Psoas muscle (tissue), 8 donors: ENCODE data around the gene VPS72. TPM values are rescaled to one million over a fixed set of nuclear protein-coding genes. Genes with fewer than 3 reads are reported as not detected.
A peak's percentile ranks its signal among the peaks of the same experiment; 100 is the strongest.

Experiments
- ATAC-seq, 4 donors: fragments of 200-7000 bp; cut with Tn5 transposase; one replicate each; pipeline ENCODE4 v1.9.1; 2020; ENCODE audit warnings: moderate library complexity in 3 of 4, mild to moderate bottlenecking in 2 of 4
- DNase-seq, 2 donors: peaks; one replicate each; pipeline ENCODE4 v3.0.0-alpha.2; 2020
- H3K27ac ChIP-seq: fragments of 200-600 bp; one replicate; pipeline ENCODE4 v1.8.0; 2022
- H3K27me3 ChIP-seq, 3 donors: fragments of 200-600 bp in 1 of 3; one replicate each; pipeline versions ENCODE4 v1.6.1 to v1.8.0; 2013 to 2022; ENCODE audit warnings: low read length in 2 of 3, mild to moderate bottlenecking in 2 of 3, moderate library complexity in 1 of 3; ENCODE audit not compliant: insufficient read depth in 3 of 3
- H3K36me3 ChIP-seq, 2 donors: fragments of 200-600 bp in 1 of 2; one replicate each; pipeline versions ENCODE4 v1.6.1 to v1.8.0; 2013 to 2022; ENCODE audit warnings: low read depth in 1 of 2, mild to moderate bottlenecking in 1 of 2, moderate library complexity in 1 of 2; ENCODE audit not compliant: insufficient read depth in 1 of 2
- H3K4me1 ChIP-seq: fragments of 200-600 bp; one replicate; pipeline ENCODE4 v1.8.0; 2022
- H3K4me3 ChIP-seq: fragments of 200-600 bp; one replicate; pipeline ENCODE4 v1.8.0; 2022; ENCODE audit warnings: mild to moderate bottlenecking
- H3K9me3 ChIP-seq: fragments of 200-600 bp; one replicate; pipeline ENCODE4 v1.8.0; 2022
- CTCF ChIP-seq: fragments of 200-600 bp; IDR thresholded peaks from one replicate; pipeline ENCODE4 v1.8.0; 2022; ENCODE audit warnings: antibody characterized with exemption
- WGBS, 3 donors: extraction: QIAGEN DNeasy Blood & Tissue Kit; methylation state at CpG; one replicate each; pipeline versions ENCODE4 v1.1.6 to v1.1.7; 2013; 5-methylcytosine and 5-hydroxymethylcytosine counted together
- intact Hi-C, 2 donors: fragments of 100-400 bp; cut with DNase I; formaldehyde crosslinking; loops; one replicate each; pipeline versions ENCODE4 v1.11.0 to v1.14.2; 2022
- polyA plus RNA-seq, 3 donors: library from polyadenylated mRNA; stranded (reverse); fragments of 200-250 nt; gene quantifications; one replicate each; pipeline ENCODE4 v1.2.3, GENCODE V29; 2013
- total RNA-seq, 4 donors: library from RNA; stranded (reverse); fragmentation: NEBNext Ultra II Directional in 2 of 4; extraction: Animal tissue kit (Norgen Biotek cat#: 25700) in 2 of 4; gene quantifications; one replicate each; pipeline versions ENCODE4 v1.2.1 to v1.2.4, GENCODE V29; 2021 to 2023
- donor health status: healthy with polysubstance abuse.
- donor health status: DM: no; HTN: no; CAD: no; lungs with moderate emphysema.
- donor health status: Bipolar disorder and iron deficiency.
- donor health status: healthy.
- donor health status: DM: yes; HTN: yes; CAD: no.
- donor health status: DM: no; HTN: no; CAD: no.
- donor health status: DM: no; HTN: no; CAD: no.
- donor health status: DM: yes; HTN: yes; CAD: no.

VPS72 gene
- total and polyA plus RNA-seq, 7 donors, result 30.8 to 112 (median 66.0) TPM

DNA sequence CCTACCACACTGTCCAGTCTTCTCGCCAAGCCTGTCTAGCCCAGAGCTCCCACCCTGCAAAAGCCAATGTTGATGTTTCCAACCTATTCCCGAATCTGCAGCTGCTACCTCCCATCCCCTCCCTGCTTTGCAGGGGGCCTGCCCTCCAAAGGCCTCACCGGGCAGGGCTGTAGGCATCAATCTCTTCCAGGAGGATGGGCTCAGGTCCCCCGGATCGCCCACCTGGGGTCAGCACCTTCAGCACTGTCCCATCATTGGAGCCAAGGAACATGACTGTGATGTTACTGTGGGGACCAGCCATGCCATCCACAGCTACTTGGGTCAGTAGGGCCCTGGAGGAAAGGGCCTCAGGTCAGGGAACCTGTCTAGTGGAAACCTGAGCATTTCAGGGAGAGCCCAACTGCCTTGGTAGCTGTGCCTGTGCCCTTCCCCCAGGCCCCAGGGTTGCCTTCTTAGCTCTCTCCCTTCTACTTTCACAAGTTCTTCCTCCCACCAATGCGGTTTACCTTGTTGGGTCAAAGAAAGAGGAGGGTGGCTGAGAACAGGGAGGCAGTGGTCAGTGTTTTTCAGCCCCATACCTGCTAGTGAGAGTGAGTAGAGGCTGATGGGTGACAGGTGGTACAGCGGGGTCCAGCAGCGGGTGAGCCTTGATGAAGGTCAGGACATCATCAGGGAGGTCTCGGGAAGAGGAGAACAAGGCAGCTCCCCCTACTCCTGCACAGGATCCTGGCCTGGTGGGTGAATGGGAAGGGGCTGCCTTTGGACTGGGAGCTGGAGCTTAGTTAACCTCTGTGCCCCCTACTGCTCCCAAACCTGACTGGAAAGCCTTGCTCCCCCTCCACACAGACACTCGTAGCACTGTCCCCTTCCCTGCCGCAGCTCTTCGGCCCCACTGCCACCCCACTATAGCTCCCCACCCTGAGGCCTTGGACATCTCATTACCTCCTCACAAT, 54.3 kb downstream of the VPS72 start:
- no peak for DNase-seq
- peak overlapping the region; percentile 30 for H3K27ac ChIP-seq
- intact Hi-C loops, result no loop called here

GRCh38 chr1:151134991-151135390, 55.0 kb downstream of the VPS72 start:
- no peak overlapping the region for H3K27ac ChIP-seq
- ATAC-seq (no peak), DNase-seq (no peak)
- peaks cover 4% of the 10 kb centered on the region for H3K4me1 ChIP-seq
- no peak overlapping the region for H3K4me3 ChIP-seq
- H3K36me3 ChIP-seq, result peaks cover 0 to 83% of the 10 kb centered on the region in 2 donors
- intact Hi-C loops, result no loop called here
- H3K27me3 ChIP-seq, result no peaks in the 10 kb centered on the region
- no peak for TF ChIP-seq CTCF
- WGBS, 3 donors, result 93 to 95% (median 93%) methylated on average over 7 of the region's 7 CpGs
- no peaks in the 10 kb centered on the region for H3K9me3 ChIP-seq

More for the DNA sequence above, 54.3 kb downstream of the VPS72 start:
- H3K27me3 ChIP-seq, result no peaks in the 10 kb centered on the region
- 78 to 85% (median 81%) methylated on average over 11 to 12 of the region's 12 CpGs for WGBS, 3 donors
- H3K4me1 ChIP-seq, result no peaks in the 10 kb centered on the region
- H3K36me3 ChIP-seq, result peaks cover 0 to 88% of the 10 kb centered on the region in 2 donors
- TF ChIP-seq CTCF, result no peak
- ATAC-seq, result peak in 3 of 4 donors; percentile 26 to 41 (median 37)
- no peaks in the 10 kb centered on the region for H3K9me3 ChIP-seq
- no peak overlapping the region for H3K4me3 ChIP-seq

- H3K36me3 ChIP-seq, result peaks cover 0 to 77% of the 10 kb centered on the region in 2 donors
- WGBS, 3 donors, result 33 to 57% (median 49%) methylated on average over 3 of the region's 3 CpGs
- no peak overlapping the region for H3K4me3 ChIP-seq
- TF ChIP-seq CTCF, result no peak
- peaks cover 4% of the 10 kb centered on the region for H3K4me1 ChIP-seq
- no peak for ATAC-seq
- no peak overlapping the region for H3K27ac ChIP-seq
- DNase-seq, result no peak
- H3K9me3 ChIP-seq, result no peaks in the 10 kb centered on the region
- no peaks in the 10 kb centered on the region for H3K27me3 ChIP-seq
- intact Hi-C loops, result no loop called here
Observed at GRCh38 chr1:151134396-151134795, 55.6 kb downstream of the VPS72 start.

DNA sequence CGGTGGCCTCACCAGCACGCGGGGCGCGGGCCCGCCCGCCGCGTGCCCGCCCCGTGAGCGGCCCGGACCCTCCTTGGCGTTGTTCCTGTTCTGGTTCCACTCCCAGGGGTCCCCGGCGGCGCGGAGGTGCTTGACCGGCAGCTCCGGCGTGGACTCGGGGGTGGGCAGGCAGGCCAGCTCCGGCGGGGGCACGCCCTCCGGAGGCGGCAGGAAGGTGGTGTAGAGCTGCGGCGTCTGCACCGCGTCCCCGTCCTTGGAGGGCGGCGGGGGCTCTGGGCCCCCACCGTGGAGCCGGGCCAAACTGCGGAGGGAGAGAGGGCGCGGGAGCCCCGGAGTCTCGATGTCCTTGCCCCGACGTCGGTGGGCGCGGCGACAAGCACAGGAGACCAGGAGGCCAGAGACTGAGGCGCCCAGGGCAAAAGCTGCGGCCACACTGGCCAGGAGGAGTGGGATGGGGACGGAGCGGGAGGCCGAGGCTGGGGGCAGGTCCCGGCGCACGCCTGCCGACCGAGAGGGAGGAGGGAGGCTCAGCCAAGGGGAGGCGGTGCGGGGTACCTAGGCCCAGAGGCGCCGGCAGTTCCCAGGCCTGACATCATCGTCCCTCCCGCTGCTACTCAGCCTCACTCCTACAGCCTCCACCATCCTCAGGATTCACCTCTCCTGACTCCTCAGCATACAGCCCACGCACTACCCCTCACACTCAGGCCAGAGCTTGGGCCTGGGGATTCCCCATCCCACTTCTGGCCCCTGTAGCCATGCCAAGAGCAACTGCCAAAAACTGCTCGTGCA, 56.8 kb downstream of the VPS72 start:
- ATAC-seq, result no peak
- H3K9me3 ChIP-seq, result no peaks in the 10 kb centered on the region
- no peak for TF ChIP-seq CTCF
- 73 to 78% (median 76%) methylated on average over 46 to 65 of the region's 65 CpGs for WGBS, 3 donors
- peaks cover 0 to 65% of the 10 kb centered on the region in 2 donors for H3K36me3 ChIP-seq
- intact Hi-C loops, result no loop called here
- H3K4me1 ChIP-seq, result peaks cover 4% of the 10 kb centered on the region
- no peak overlapping the region for H3K27ac ChIP-seq
- H3K27me3 ChIP-seq, result no peaks in the 10 kb centered on the region
- no peak overlapping the region for H3K4me3 ChIP-seq
- no peak for DNase-seq
